ENCODE results near the gene HSFX3. TPM values are rescaled to one million over a fixed set of nuclear protein-coding genes. Genes with fewer than 3 reads are reported as not detected.
A peak's percentile ranks its signal among the peaks of the same experiment; 100 is the strongest.

Gene HSFX3
- total RNA-seq, 1 donor from 2014 or later, result not detected

GRCh38 chrX:149516604-149517003 is 33.1 kb downstream of the HSFX3 start:
- Mint-ChIP-seq H3K36me3 (ENCODE audit: unreplicated experiment) (peaks cover 1% of the 10 kb centered on the region), H3K9me3 (ENCODE audit: unreplicated experiment) (peaks cover 19% of the 10 kb centered on the region), H3K4me3 (ENCODE audit: unreplicated experiment) (no peak overlapping the region), H3K4me1 (ENCODE audit: unreplicated experiment) (no peaks in the 10 kb centered on the region), H3K27ac (ENCODE audit: unreplicated experiment) (no peak overlapping the region), H3K27me3 (ENCODE audit: unreplicated experiment) (peaks cover 3% of the 10 kb centered on the region)
- no peak for DNase-seq (ENCODE audit: extremely low spot score, unreplicated experiment)
- TF ChIP-seq, protein P1, sequence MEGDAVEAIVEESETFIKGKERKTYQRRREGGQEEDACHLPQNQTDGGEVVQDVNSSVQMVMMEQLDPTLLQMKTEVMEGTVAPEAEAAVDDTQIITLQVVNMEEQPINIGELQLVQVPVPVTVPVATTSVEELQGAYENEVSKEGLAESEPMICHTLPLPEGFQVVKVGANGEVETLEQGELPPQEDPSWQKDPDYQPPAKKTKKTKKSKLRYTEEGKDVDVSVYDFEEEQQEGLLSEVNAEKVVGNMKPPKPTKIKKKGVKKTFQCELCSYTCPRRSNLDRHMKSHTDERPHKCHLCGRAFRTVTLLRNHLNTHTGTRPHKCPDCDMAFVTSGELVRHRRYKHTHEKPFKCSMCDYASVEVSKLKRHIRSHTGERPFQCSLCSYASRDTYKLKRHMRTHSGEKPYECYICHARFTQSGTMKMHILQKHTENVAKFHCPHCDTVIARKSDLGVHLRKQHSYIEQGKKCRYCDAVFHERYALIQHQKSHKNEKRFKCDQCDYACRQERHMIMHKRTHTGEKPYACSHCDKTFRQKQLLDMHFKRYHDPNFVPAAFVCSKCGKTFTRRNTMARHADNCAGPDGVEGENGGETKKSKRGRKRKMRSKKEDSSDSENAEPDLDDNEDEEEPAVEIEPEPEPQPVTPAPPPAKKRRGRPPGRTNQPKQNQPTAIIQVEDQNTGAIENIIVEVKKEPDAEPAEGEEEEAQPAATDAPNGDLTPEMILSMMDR (IDR thresholded peaks at IDR 0.05), result no peak

DNA sequence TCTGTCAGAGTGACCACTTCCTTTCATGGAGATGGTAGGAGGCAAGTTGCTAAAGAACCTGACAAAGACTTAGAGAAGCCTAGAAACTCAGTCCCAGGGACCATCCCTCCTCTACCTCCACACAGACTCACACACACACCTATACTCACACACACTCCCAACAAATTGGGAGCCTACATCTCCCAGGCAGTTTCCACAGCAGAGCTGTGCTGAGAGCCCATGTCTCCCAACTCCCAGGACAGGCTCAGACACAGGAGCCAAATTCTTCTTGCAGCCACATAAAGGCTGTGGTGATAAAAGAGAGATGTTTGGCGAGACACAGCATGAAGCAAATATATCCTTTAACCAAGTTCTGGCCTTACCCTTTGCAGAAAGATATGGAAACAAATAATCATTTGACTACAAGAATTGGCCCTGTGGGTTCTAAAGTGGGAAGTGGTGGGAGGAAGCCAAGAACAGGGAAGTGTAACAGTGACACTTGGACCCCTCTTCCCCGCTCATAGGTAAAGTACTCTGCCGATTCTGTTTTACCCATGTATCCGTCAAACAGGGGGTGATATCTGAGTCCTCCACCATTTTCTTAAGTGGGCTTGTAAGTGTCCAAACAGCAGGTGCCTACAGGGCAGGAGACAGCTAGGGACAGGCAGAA is 33.6 kb downstream of the HSFX3 start:
- DNase-seq (ENCODE audit: extremely low spot score, unreplicated experiment), result no peak
- H3K9me3 Mint-ChIP-seq (ENCODE audit: unreplicated experiment), result peaks cover 19% of the 10 kb centered on the region
- no peak overlapping the region for H3K27ac Mint-ChIP-seq (ENCODE audit: unreplicated experiment)
- no peak overlapping the region for H3K4me3 Mint-ChIP-seq (ENCODE audit: unreplicated experiment)
- H3K4me1 Mint-ChIP-seq (ENCODE audit: unreplicated experiment), result no peaks in the 10 kb centered on the region
- TF ChIP-seq, protein P1 (IDR thresholded peaks at IDR 0.05), result no peak
- H3K36me3 Mint-ChIP-seq (ENCODE audit: unreplicated experiment), result peaks cover 1% of the 10 kb centered on the region
- peaks cover 3% of the 10 kb centered on the region for H3K27me3 Mint-ChIP-seq (ENCODE audit: unreplicated experiment)

DNA sequence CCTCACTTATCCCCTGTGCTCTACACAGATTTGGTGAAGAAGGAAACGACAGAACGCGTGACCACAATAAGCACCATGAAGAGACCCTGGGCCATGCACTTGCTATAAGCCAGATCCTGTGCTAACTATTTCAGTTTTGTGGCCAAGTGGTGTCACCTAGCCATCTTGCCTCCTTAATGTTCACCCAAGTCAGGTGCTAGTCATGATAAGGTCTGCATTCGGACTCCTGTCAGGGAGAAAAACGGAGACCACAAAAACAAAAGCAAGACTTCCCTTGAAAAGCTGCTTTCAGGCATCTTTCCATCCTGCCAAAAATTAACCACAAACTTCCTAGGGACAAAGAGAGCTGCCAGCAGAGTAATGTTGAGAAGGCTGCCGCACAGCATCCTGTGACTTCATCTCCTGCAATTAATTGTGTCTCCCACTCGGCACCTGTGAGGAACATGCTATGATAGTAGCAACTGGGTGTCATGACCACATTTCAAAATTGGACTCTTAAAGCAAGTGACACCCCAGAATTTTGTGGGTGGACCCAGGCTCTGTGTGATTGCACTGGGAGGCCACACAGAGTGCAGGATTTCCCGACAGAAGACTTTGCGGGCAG is 35.8 kb downstream of the HSFX3 start:
- H3K4me3 Mint-ChIP-seq (ENCODE audit: unreplicated experiment), result no peak overlapping the region
- no peaks in the 10 kb centered on the region for H3K4me1 Mint-ChIP-seq (ENCODE audit: unreplicated experiment)
- TF ChIP-seq, protein P1 (IDR thresholded peaks at IDR 0.05), result no peak
- peaks cover 2% of the 10 kb centered on the region for H3K27me3 Mint-ChIP-seq (ENCODE audit: unreplicated experiment)
- no peak overlapping the region for H3K27ac Mint-ChIP-seq (ENCODE audit: unreplicated experiment)
- H3K36me3 Mint-ChIP-seq (ENCODE audit: unreplicated experiment), result peaks cover 1% of the 10 kb centered on the region
- no peak for DNase-seq (ENCODE audit: extremely low spot score, unreplicated experiment)
- peaks cover 16% of the 10 kb centered on the region for H3K9me3 Mint-ChIP-seq (ENCODE audit: unreplicated experiment)

- Mint-ChIP-seq H3K4me1 (ENCODE audit: unreplicated experiment) (no peaks in the 10 kb centered on the region), H3K36me3 (ENCODE audit: unreplicated experiment) (no peaks in the 10 kb centered on the region), H3K27ac (ENCODE audit: unreplicated experiment) (no peak overlapping the region), H3K9me3 (ENCODE audit: unreplicated experiment) (peaks cover 13% of the 10 kb centered on the region), H3K27me3 (ENCODE audit: unreplicated experiment) (peaks cover 2% of the 10 kb centered on the region), H3K4me3 (ENCODE audit: unreplicated experiment) (no peak overlapping the region)
- DNase-seq (ENCODE audit: extremely low spot score, unreplicated experiment), result no peak
- TF ChIP-seq, protein P1 (IDR thresholded peaks at IDR 0.05), result peak; percentile 57
These were observed 37.4 kb downstream of the HSFX3 start for GRCh38 chrX:149512225-149512885.

- no peaks in the 10 kb centered on the region for H3K4me1 Mint-ChIP-seq (ENCODE audit: unreplicated experiment)
- no peaks in the 10 kb centered on the region for H3K36me3 Mint-ChIP-seq (ENCODE audit: unreplicated experiment)
- no peak overlapping the region for H3K4me3 Mint-ChIP-seq (ENCODE audit: unreplicated experiment)
- DNase-seq (ENCODE audit: extremely low spot score, unreplicated experiment), result no peak
- TF ChIP-seq, protein P1 (IDR thresholded peaks at IDR 0.05), result no peak
- peaks cover 4% of the 10 kb centered on the region for H3K9me3 Mint-ChIP-seq (ENCODE audit: unreplicated experiment)
- H3K27ac Mint-ChIP-seq (ENCODE audit: unreplicated experiment), result no peak overlapping the region
- H3K27me3 Mint-ChIP-seq (ENCODE audit: unreplicated experiment), result peaks cover 2% of the 10 kb centered on the region
These were observed 38.6 kb downstream of the HSFX3 start for GRCh38 chrX:149511081-149511480.
